ENCODE measurements around the gene FBXL20. TPM values are rescaled to one million over a fixed set of nuclear protein-coding genes. Genes with fewer than 3 reads are reported as not detected.

Gene FBXL20
- total and polyA plus RNA-seq, 4 donors: 2.9 to 29.8 (median 13.1) TPM

DNA sequence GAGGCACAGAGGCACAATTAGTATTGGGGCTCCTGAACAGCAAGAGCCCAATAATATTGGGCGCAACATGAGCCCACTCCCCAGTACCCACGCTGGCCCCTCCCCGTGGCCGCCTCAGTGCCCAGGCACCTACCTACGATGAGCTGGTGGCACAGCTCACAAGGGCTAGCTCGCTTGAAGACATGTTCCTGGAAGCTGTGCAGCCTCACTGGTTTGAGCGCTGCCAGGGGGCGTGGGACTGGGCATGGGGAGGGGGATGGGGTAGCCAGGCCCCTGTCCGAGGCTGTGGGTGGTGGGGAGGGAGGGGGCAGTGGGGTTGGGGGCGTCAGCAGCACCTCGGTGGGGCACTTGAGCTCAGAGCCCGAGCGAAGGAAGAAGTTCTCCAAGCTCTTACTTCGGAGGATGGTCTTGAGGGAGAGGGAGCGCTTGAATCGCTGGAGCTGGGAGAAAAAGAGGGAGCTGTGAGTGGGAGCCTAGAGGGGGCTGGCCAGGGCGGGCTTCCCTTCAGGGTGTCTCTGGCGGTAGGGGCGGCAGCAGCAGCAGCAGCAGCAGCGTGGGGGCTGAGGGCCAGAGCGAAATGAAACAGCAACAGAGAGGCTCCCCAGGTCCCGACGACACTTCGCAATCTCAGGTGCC lies 183.6 kb downstream of the FBXL20 start:
- Histone ChIP-seq H3K4me3 (ENCODE audit: low read length in 2 of 2) (no peak overlapping the region), H3K36me3 (ENCODE audit: control insufficient read depth in 1 of 2, insufficient read depth in 2 of 2, low read length in 1 of 2) (no peaks in the 10 kb centered on the region), H3K4me1 (ENCODE audit: control insufficient read depth in 1 of 2, insufficient read depth in 2 of 2, low read length in 2 of 2) (peaks cover 0 to 2% of the 10 kb centered on the region in 2 donors), H3K27ac (ENCODE audit: low read depth in 1 of 2, low read length in 2 of 2) (no peak overlapping the region), H3K9me3 (ENCODE audit: control insufficient read depth, low read length) (no peaks in the 10 kb centered on the region), H3K27me3 (ENCODE audit: control insufficient read depth in 1 of 2, insufficient read depth in 2 of 2, low read length in 1 of 2) (no peaks in the 10 kb centered on the region)
- DNase-seq (no peak), ATAC-seq (ENCODE audit: low FRiP score) (no peak)
- 62 to 68% methylated on average over 24 of the region's 24 CpGs for WGBS, 2 donors
- intact Hi-C loops (cut with DNase I): no loop called here

DNA sequence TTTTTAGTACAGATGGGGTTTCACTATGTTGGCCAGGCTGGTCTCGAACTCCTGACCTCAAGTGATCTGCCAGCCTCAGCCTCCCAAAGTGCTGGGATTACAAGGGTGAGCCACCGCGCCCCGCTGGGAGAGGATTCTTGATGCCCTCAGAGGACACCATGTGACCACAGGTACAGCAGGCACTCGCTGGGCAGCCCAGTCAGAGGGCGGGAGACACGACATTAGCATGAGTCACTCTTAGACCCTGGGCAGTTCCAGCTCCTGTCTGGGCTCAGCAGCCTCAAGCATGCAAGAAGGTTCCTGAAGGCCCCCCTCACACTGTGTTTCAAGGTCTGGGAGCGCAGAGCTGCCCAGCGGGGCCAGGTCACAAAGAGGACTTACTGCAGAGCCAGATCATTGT lies 187.6 kb downstream of the FBXL20 start:
- no peak overlapping the region for H3K4me3 ChIP-seq (ENCODE audit: low read length in 2 of 2)
- no peaks in the 10 kb centered on the region for H3K27me3 ChIP-seq (ENCODE audit: control insufficient read depth in 1 of 2, insufficient read depth in 2 of 2, low read length in 1 of 2)
- no peaks in the 10 kb centered on the region for H3K9me3 ChIP-seq (ENCODE audit: control insufficient read depth, low read length)
- intact Hi-C loops (cut with DNase I): no loop called here
- 64 to 70% methylated on average over 9 of the region's 9 CpGs for WGBS, 2 donors
- no peaks in the 10 kb centered on the region for H3K4me1 ChIP-seq (ENCODE audit: control insufficient read depth in 1 of 2, insufficient read depth in 2 of 2, low read length in 2 of 2)
- no peak overlapping the region for H3K27ac ChIP-seq (ENCODE audit: low read depth in 1 of 2, low read length in 2 of 2)
- DNase-seq (no peak), ATAC-seq (ENCODE audit: low FRiP score) (no peak)
- no peaks in the 10 kb centered on the region for H3K36me3 ChIP-seq (ENCODE audit: control insufficient read depth in 1 of 2, insufficient read depth in 2 of 2, low read length in 1 of 2)

DNA sequence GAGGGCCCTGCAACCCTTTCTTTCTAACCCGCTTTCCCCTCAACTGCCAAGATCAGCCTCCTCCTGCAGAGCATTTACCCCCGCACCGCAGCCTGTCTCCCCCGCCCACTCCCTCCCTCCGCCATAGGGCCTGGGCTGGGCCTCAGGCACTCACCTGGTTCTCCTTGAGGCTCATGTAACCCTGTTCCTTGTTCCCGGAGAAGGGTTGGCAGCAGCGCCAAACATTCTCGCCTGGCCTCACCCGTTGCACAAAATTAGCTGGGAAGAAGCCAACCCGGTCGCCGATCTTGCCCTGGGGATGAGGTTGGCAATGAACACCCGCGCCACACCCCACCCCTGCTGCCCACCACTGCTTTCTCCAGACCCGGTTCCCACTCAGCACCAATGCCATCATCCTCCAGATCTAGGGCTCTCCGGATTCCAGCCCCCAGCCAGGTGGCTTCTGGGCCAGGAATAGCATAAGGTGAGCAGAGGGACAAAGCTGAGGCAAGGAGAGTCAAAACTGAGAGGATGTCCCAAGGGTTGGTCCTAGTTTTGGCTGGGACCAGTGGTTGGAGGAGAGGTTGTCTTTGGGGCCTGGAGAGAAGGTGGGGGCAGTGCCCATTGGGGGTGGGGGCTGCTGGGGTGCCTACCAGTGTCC lies 188.5 kb downstream of the FBXL20 start:
- H3K4me1 ChIP-seq (ENCODE audit: control insufficient read depth in 1 of 2, insufficient read depth in 2 of 2, low read length in 2 of 2): no peaks in the 10 kb centered on the region
- no peaks in the 10 kb centered on the region for H3K27me3 ChIP-seq (ENCODE audit: control insufficient read depth in 1 of 2, insufficient read depth in 2 of 2, low read length in 1 of 2)
- no peak overlapping the region for H3K27ac ChIP-seq (ENCODE audit: low read depth in 1 of 2, low read length in 2 of 2)
- DNase-seq (no peak), ATAC-seq (ENCODE audit: low FRiP score) (no peak)
- no peak overlapping the region for H3K4me3 ChIP-seq (ENCODE audit: low read length in 2 of 2)
- intact Hi-C loops (cut with DNase I): no loop called here
- H3K36me3 ChIP-seq (ENCODE audit: control insufficient read depth in 1 of 2, insufficient read depth in 2 of 2, low read length in 1 of 2): no peaks in the 10 kb centered on the region
- 52 to 54% methylated on average over 16 of the region's 16 CpGs for WGBS, 2 donors
- H3K9me3 ChIP-seq (ENCODE audit: control insufficient read depth, low read length): no peaks in the 10 kb centered on the region

DNA sequence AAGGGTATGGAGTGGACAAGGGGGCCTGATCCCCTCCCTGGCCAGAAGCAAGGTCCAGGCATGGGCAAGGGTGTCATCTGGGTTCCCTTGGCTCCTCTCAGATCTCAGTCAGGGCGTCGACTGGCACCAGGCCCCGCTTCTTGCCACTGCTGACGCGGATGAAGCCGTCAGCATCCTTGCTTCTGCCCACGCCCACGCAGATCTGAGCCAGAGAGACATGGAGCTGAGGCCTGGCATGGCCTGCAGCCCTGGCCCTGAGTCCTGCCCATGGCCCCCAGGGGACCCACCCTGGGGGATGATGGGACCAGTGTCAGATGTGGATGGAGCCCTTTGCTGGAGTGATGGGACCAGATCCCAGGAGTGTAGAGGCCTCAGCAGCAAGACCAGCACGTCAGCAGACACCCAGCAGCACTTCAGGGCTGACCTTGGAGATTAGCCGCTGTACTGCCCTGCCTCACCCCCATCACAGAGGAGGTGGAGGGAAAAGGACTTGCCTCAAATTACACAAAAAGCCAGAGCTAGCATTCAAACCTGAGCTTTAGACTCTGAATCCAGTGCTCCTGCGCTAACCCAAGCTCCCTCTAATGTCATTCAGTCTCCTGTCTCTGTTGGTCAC lies 189.1 kb downstream of the FBXL20 start:
- H3K4me1 ChIP-seq (ENCODE audit: control insufficient read depth in 1 of 2, insufficient read depth in 2 of 2, low read length in 2 of 2): no peaks in the 10 kb centered on the region
- no peaks in the 10 kb centered on the region for H3K36me3 ChIP-seq (ENCODE audit: control insufficient read depth in 1 of 2, insufficient read depth in 2 of 2, low read length in 1 of 2)
- 49 to 52% methylated on average over 11 of the region's 11 CpGs for WGBS, 2 donors
- intact Hi-C loops (cut with DNase I): no loop called here
- no peaks in the 10 kb centered on the region for H3K27me3 ChIP-seq (ENCODE audit: control insufficient read depth in 1 of 2, insufficient read depth in 2 of 2, low read length in 1 of 2)
- DNase-seq (no peak), ATAC-seq (ENCODE audit: low FRiP score) (no peak)
- no peak overlapping the region for H3K4me3 ChIP-seq (ENCODE audit: low read length in 2 of 2)
- H3K27ac ChIP-seq (ENCODE audit: low read depth in 1 of 2, low read length in 2 of 2): peak overlapping the region in 1 of 2 donors; percentile 14
- no peaks in the 10 kb centered on the region for H3K9me3 ChIP-seq (ENCODE audit: control insufficient read depth, low read length)

DNA sequence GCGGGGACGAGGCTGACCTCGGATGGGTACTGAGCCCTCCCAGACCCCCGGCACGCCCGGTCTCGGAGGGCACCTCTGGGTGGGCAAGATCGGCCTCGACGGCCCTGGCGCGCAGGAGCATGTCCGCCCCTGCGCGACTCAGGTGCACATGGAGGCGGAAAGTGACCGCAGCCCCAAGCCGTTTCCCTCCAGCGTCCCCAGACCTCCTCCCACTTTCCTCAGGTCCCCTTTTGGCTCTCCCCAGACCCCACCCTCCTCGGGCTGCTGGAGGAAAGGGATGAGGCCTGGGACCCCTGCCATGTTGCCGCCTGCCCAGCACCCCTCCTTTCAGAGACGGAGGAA lies 191.4 kb downstream of the FBXL20 start:
- ATAC-seq (ENCODE audit: low FRiP score) (no peak), DNase-seq (no peak)
- no peaks in the 10 kb centered on the region for H3K9me3 ChIP-seq (ENCODE audit: control insufficient read depth, low read length)
- no peaks in the 10 kb centered on the region for H3K4me1 ChIP-seq (ENCODE audit: control insufficient read depth in 1 of 2, insufficient read depth in 2 of 2, low read length in 2 of 2)
- H3K27me3 ChIP-seq (ENCODE audit: control insufficient read depth in 1 of 2, insufficient read depth in 2 of 2, low read length in 1 of 2): no peaks in the 10 kb centered on the region
- intact Hi-C loops (cut with DNase I): no loop called here
- WGBS, 2 donors: 5 to 8% methylated on average over 21 to 22 of the region's 22 CpGs
- no peaks in the 10 kb centered on the region for H3K36me3 ChIP-seq (ENCODE audit: control insufficient read depth in 1 of 2, insufficient read depth in 2 of 2, low read length in 1 of 2)
- H3K27ac ChIP-seq (ENCODE audit: low read depth in 1 of 2, low read length in 2 of 2): peak overlapping the region in 1 of 2 donors; percentile 34
- H3K4me3 ChIP-seq (ENCODE audit: low read length in 2 of 2): no peak overlapping the region

DNA sequence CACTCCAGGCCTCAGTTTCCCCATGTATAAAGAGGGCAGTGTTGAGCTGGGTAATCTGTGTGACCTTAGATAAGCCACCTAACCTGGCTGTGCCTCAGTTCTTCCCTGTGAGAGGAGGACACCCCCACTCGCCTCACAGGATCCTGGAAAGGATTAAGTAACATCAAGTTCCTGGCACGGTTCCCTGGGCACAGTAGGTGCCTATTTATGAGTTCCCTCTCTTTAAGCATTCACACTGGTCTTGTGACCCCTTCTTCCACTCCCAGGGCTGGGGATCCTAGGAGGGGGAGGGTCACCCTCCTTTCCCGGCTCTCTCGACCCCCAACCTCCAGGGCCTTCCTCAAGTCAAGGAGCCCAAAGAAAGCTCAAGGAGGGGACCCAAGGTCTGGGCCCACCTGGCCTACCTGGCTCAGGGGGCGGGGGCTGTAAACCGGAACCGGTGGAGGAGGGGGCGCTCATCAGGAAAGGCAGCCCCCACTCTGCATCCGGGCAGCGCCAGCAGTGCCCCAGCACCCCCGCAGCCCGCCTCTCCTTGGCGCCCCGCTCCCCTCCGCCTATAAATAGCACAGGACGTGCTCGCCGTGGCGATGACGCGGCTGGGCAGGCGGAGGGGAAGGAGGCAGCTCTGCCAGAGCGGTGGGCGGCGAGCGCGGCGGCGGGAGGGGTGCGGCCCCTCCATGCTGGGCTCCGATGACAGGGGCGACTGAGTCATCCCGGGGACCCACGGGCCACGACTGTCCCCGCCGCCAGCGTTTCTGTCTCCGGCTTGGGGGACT lies 191.9 kb downstream of the FBXL20 start:
- no peaks in the 10 kb centered on the region for H3K4me1 ChIP-seq (ENCODE audit: control insufficient read depth in 1 of 2, insufficient read depth in 2 of 2, low read length in 2 of 2)
- DNase-seq: peak; percentile 94 to 97
- peak overlapping the region in 1 of 2 donors; percentile 34 for H3K27ac ChIP-seq (ENCODE audit: low read depth in 1 of 2, low read length in 2 of 2)
- 0 to 1% methylated on average over 39 of the region's 39 CpGs for WGBS, 2 donors
- no peak overlapping the region for H3K4me3 ChIP-seq (ENCODE audit: low read length in 2 of 2)
- no peaks in the 10 kb centered on the region for H3K36me3 ChIP-seq (ENCODE audit: control insufficient read depth in 1 of 2, insufficient read depth in 2 of 2, low read length in 1 of 2)
- no peaks in the 10 kb centered on the region for H3K9me3 ChIP-seq (ENCODE audit: control insufficient read depth, low read length)
- intact Hi-C loops (cut with DNase I): no loop called here
- no peaks in the 10 kb centered on the region for H3K27me3 ChIP-seq (ENCODE audit: control insufficient read depth in 1 of 2, insufficient read depth in 2 of 2, low read length in 1 of 2)
- ATAC-seq (ENCODE audit: low FRiP score): peak; percentile 90

DNA sequence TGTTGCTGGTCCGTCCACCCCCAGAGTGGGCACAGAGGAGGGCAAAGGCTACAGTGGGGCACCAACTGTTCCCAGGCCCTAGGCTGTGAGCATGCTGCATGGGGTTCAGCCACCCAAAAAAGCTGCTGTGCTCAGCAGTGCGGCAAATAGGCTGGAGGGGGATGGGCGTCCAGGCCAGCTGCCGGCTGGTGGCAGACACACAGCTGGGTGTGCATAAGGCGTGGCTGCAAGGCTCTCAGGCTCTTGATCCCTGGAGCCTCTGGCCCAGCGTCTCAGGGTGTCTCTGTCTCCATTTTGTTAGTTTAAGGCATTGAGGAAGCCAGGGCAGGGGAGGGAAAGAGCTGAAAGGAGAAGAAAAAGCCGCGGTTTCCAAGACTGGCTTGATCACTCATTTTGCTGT lies 192.5 kb downstream of the FBXL20 start:
- Histone ChIP-seq H3K27ac (ENCODE audit: low read depth in 1 of 2, low read length in 2 of 2) (no peak overlapping the region), H3K9me3 (ENCODE audit: control insufficient read depth, low read length) (no peaks in the 10 kb centered on the region), H3K4me1 (ENCODE audit: control insufficient read depth in 1 of 2, insufficient read depth in 2 of 2, low read length in 2 of 2) (no peaks in the 10 kb centered on the region), H3K27me3 (ENCODE audit: control insufficient read depth in 1 of 2, insufficient read depth in 2 of 2, low read length in 1 of 2) (no peaks in the 10 kb centered on the region), H3K36me3 (ENCODE audit: control insufficient read depth in 1 of 2, insufficient read depth in 2 of 2, low read length in 1 of 2) (peaks cover 0 to 3% of the 10 kb centered on the region in 2 donors), H3K4me3 (ENCODE audit: low read length in 2 of 2) (no peak overlapping the region)
- DNase-seq (no peak), ATAC-seq (ENCODE audit: low FRiP score) (no peak)
- intact Hi-C loops (cut with DNase I): no loop called here
- 53 to 57% methylated on average over 8 of the region's 8 CpGs for WGBS, 2 donors

DNA sequence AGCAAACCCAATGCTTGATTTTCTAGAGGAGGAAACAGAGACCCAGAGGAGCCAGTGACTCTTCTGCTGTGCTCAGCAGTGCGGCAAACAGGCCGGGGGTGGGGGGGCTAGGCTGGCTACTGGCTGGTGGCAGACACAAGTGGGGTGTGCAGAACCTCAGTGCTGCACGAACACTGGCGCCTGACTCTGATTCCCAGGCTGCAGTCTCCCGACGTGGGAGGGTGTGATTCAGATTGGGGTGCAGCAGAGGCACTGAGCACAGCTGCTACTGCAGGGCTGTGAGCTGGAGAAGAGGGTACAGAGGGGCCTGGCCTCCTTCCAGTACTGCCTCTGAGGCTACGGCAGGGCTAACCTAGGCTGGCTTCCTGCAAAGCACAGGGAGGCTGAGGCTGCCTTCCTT lies 193.3 kb downstream of the FBXL20 start:
- no peaks in the 10 kb centered on the region for H3K27me3 ChIP-seq (ENCODE audit: control insufficient read depth in 1 of 2, insufficient read depth in 2 of 2, low read length in 1 of 2)
- ATAC-seq (ENCODE audit: low FRiP score) (no peak), DNase-seq (no peak)
- no peaks in the 10 kb centered on the region for H3K9me3 ChIP-seq (ENCODE audit: control insufficient read depth, low read length)
- no peak overlapping the region for H3K4me3 ChIP-seq (ENCODE audit: low read length in 2 of 2)
- 62 to 65% methylated on average over 7 of the region's 7 CpGs for WGBS, 2 donors
- peaks cover 0 to 3% of the 10 kb centered on the region in 2 donors for H3K36me3 ChIP-seq (ENCODE audit: control insufficient read depth in 1 of 2, insufficient read depth in 2 of 2, low read length in 1 of 2)
- H3K27ac ChIP-seq (ENCODE audit: low read depth in 1 of 2, low read length in 2 of 2): no peak overlapping the region
- no peaks in the 10 kb centered on the region for H3K4me1 ChIP-seq (ENCODE audit: control insufficient read depth in 1 of 2, insufficient read depth in 2 of 2, low read length in 2 of 2)
- intact Hi-C loops (cut with DNase I): no loop called here

All from aorta (tissue), 5 donors.